ENCODE measurements around the gene PLXND1.

GRCh38 chr3:129592381-129593131 is 13.9 kb downstream of the PLXND1 start:
- no peak for TF ChIP-seq CTCF (IDR thresholded peaks at IDR 0.05)
- no peak for TF ChIP-seq POLR2A (IDR thresholded peaks at IDR 0.05)
